Bronchial epithelial cell (primary cell): ENCODE data around the gene CRACR2A. TPM values are rescaled to one million over a fixed set of nuclear protein-coding genes. Genes with fewer than 3 reads are reported as not detected.
A peak's percentile ranks its signal among the peaks of the same experiment; 100 is the strongest.

Experiments used
- DNase-seq: peaks from one replicate; pipeline ENCODE4 v3.0.0-alpha.2; 2010; ENCODE audit warnings: low read depth
- FAIRE-seq: peaks from 2 replicates; lab custom pipeline; 2011; peaks lifted over from hg19 to GRCh38; lab: Jason Lieb, UNC
- H3K27me3 ChIP-seq: 2 replicates; pipeline ENCODE4 v1.5.1; 2011; ENCODE audit warnings: low read length; ENCODE audit not compliant: control insufficient read depth, insufficient read depth
- H3K36me3 ChIP-seq: 2 replicates; pipeline ENCODE4 v1.5.1; 2011; ENCODE audit warnings: low read length; ENCODE audit not compliant: control insufficient read depth, insufficient read depth
- H3K4me3 ChIP-seq: 2 replicates; pipeline ENCODE4 v1.5.1; 2011; ENCODE audit warnings: mild to moderate bottlenecking, low read depth, low read length, control low read depth
- CTCF ChIP-seq: IDR thresholded peaks from 2 replicates; pipeline ENCODE4 v1.5.1; 2011; ENCODE audit warnings: mild to moderate bottlenecking, moderate library complexity, low read length, control low read depth, inconsistent platforms; ENCODE audit not compliant: insufficient read depth, severe bottlenecking
- total RNA-seq: library from RNA; depleted of rRNA; stranded (reverse); fragments of >200 nt; gene quantifications from 2 replicates; pipeline ENCODE4 v1.2.1, GENCODE V29; 2014

Gene CRACR2A
- total RNA-seq, 1 donor from 2014 or later, result 1.1 TPM

- H3K27me3 ChIP-seq, result peaks cover 5% of the 10 kb centered on the region
- H3K36me3 ChIP-seq, result no peaks in the 10 kb centered on the region
- H3K4me3 ChIP-seq, result no peak overlapping the region
- FAIRE-seq (no peak), DNase-seq (no peak)
- TF ChIP-seq CTCF, result no peak
Measured at GRCh38 chr12:3605692-3606091, 147.2 kb downstream of the CRACR2A start.

GRCh38 chr12:3604748-3605586 is 147.9 kb downstream of the CRACR2A start:
- Histone ChIP-seq H3K36me3 (no peaks in the 10 kb centered on the region), H3K27me3 (peaks cover 5% of the 10 kb centered on the region), H3K4me3 (no peak overlapping the region)
- no peak for FAIRE-seq
- no peak for TF ChIP-seq CTCF
- peak; percentile 46 for DNase-seq

GRCh38 chr12:3604286-3604685 is 148.6 kb downstream of the CRACR2A start:
- TF ChIP-seq CTCF, result no peak
- Histone ChIP-seq H3K27me3 (peaks cover 5% of the 10 kb centered on the region), H3K4me3 (no peak overlapping the region), H3K36me3 (no peaks in the 10 kb centered on the region)
- FAIRE-seq, result no peak
- no peak for DNase-seq

GRCh38 chr12:3603576-3603975 is 149.3 kb downstream of the CRACR2A start:
- DNase-seq (no peak), FAIRE-seq (no peak)
- Histone ChIP-seq H3K36me3 (no peaks in the 10 kb centered on the region), H3K4me3 (no peak overlapping the region), H3K27me3 (peaks cover 6% of the 10 kb centered on the region)
- no peak for TF ChIP-seq CTCF

- H3K4me3 ChIP-seq, result no peak overlapping the region
- DNase-seq, result no peak
- FAIRE-seq, result no peak
- H3K36me3 ChIP-seq, result no peaks in the 10 kb centered on the region
- peaks cover 7% of the 10 kb centered on the region for H3K27me3 ChIP-seq
- no peak for TF ChIP-seq CTCF
Measured at GRCh38 chr12:3602488-3602887, 150.4 kb downstream of the CRACR2A start.
